Neural progenitor cell (in vitro differentiated cells): ENCODE results near the gene ING1. TPM values are rescaled to one million over a fixed set of nuclear protein-coding genes. Genes with fewer than 3 reads are reported as not detected.

ENCODE experiments used
- DNase-seq: peaks from one replicate; pipeline ENCODE4 v3.0.0-alpha.2; 2016; ENCODE audit warnings: low spot score
- H2AFZ ChIP-seq: fragments of 200-600 bp; sonication (generic); replicated peaks from 2 replicates; pipeline ENCODE4 v1.6.1; 2016; ENCODE audit warnings: antibody characterized with exemption
- H3F3A ChIP-seq: fragments of 200-600 bp; sonication (generic); 2 replicates; pipeline ENCODE4 v1.6.1; 2016; ENCODE audit warnings: antibody characterized with exemption, low read depth
- H3K27ac ChIP-seq: fragments of 200-600 bp; sonication (generic); 2 replicates; pipeline ENCODE4 v1.5.1; 2016; ENCODE audit warnings: mild to moderate bottlenecking
- H3K27me3 ChIP-seq: fragments of 200-600 bp; sonication (generic); 2 replicates; pipeline ENCODE4 v1.6.1; 2016; ENCODE audit warnings: mild to moderate bottlenecking, moderate library complexity
- H3K36me3 ChIP-seq: fragments of 200-600 bp; sonication (generic); 2 replicates; pipeline ENCODE4 v1.5.1; 2016
- H3K4me1 ChIP-seq: fragments of 200-600 bp; sonication (generic); 2 replicates; pipeline ENCODE4 v1.6.1; 2016; ENCODE audit warnings: mixed run types
- H3K4me2 ChIP-seq: fragments of 200-600 bp; sonication (generic); 2 replicates; pipeline ENCODE4 v1.6.1; 2016
- H3K4me3 ChIP-seq: fragments of 200-600 bp; sonication (generic); 2 replicates; pipeline ENCODE4 v1.5.1; 2016
- H3K79me2 ChIP-seq: fragments of 200-600 bp; sonication (generic); 2 replicates; pipeline ENCODE4 v1.6.1; 2016; ENCODE audit warnings: low read depth
- H3K9ac ChIP-seq: fragments of 200-600 bp; sonication (generic); 2 replicates; pipeline ENCODE4 v1.6.1; 2016
- H3K9me3 ChIP-seq: fragments of 200-600 bp; sonication (generic); 2 replicates; pipeline ENCODE4 v1.5.1; 2016; ENCODE audit warnings: low read depth
- H4K20me1 ChIP-seq: fragments of 200-600 bp; sonication (generic); 2 replicates; pipeline ENCODE4 v1.6.1; 2016; ENCODE audit warnings: low read depth
- H3K27ac Mint-ChIP-seq: 3 replicates; pipeline ENCODE4 v1.8.0; 2021; ENCODE audit warnings: mixed read lengths
- H3K27me3 Mint-ChIP-seq: 2 replicates; pipeline ENCODE4 v1.8.0; 2022; ENCODE audit warnings: low read depth, mild to moderate bottlenecking, inconsistent platforms, moderate library complexity, mixed read lengths; ENCODE audit not compliant: insufficient read depth
- H3K36me3 Mint-ChIP-seq: 3 replicates; pipeline ENCODE4 v1.8.0; 2021; ENCODE audit warnings: mixed read lengths
- H3K4me1 Mint-ChIP-seq: 3 replicates; pipeline ENCODE4 v1.8.0; 2021; ENCODE audit warnings: mixed read lengths
- H3K4me3 Mint-ChIP-seq: 3 replicates; pipeline ENCODE4 v1.8.0; 2021; ENCODE audit warnings: mild to moderate bottlenecking, moderate library complexity, mixed read lengths
- H3K9me3 Mint-ChIP-seq: 3 replicates; pipeline ENCODE4 v1.8.0; 2020; ENCODE audit warnings: mixed read lengths
- EZH2 ChIP-seq: fragments of 200-600 bp; sonication (generic); IDR thresholded peaks from 2 replicates; pipeline ENCODE4 v1.6.1; 2017; ENCODE audit warnings: antibody characterized with exemption, mild to moderate bottlenecking, moderate library complexity
- EZH2phosphoT487 ChIP-seq: fragments of 200-600 bp; sonication (generic); IDR thresholded peaks from 2 replicates; pipeline ENCODE4 v1.6.1; 2017; ENCODE audit warnings: antibody characterized with exemption
- total RNA-seq: library from RNA; depleted of rRNA; stranded (reverse); fragments of >200 nt; gene quantifications from 2 replicates; pipeline ENCODE4 v1.2.3, GENCODE V29; 2015; ENCODE audit warnings: low replicate concordance
- TF ChIP-seq, protein P1 (sequence below): fragments of 200-600 bp; sonication (generic); IDR thresholded peaks from 2 replicates; pipeline ENCODE4 v1.5.1; 2017; ENCODE audit warnings: antibody characterized with exemption, mild to moderate bottlenecking

The ING1 gene
- total RNA-seq, 1 donor from 2014 or later, result 14.7 TPM

DNA sequence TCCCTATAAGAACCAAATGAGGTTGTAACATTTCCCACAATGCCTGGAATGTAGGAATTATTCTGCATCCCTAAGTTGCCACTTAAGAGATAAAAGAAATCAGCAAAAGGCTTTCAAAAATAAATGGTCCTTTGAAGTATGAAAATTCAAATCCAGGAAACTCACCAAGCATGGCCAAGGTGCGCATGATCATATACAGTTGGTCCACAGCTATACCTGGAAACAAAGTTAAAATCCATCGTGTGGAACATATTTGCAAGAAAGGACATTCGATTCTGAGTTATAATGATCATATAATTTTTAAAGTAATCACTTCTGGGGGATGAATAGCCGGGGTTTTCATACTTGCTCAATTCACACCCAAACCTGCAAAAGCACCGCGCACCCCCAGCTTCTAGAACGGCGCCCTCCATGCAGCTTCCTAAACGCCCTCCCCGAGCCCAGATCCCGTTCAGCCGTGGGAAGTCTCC is 8.1 kb upstream of the ING1 start:
- Histone ChIP-seq H2AFZ (peak overlapping the region; percentile 58), H3K4me1 (peaks cover 6% of the 10 kb centered on the region), H3K79me2 (peaks cover 35% of the 10 kb centered on the region), H4K20me1 (peaks cover 2% of the 10 kb centered on the region), H3K27me3 (no peaks in the 10 kb centered on the region), H3K4me2 (peak overlapping the region; percentile 89), H3K9me3 (no peaks in the 10 kb centered on the region), H3K36me3 (peaks cover 5% of the 10 kb centered on the region), H3F3A (peaks cover 19% of the 10 kb centered on the region), H3K27ac (no peak overlapping the region), H3K4me3 (peak overlapping the region; percentile 95), H3K9ac (peak overlapping the region; percentile 79)
- Mint-ChIP-seq H3K9me3 (no peaks in the 10 kb centered on the region), H3K4me1 (peaks cover 38% of the 10 kb centered on the region), H3K27ac (peak overlapping the region; percentile 97), H3K36me3 (peaks cover 8% of the 10 kb centered on the region), H3K27me3 (peaks cover 11% of the 10 kb centered on the region), H3K4me3 (peak overlapping the region; percentile 95)
- TF ChIP-seq EZH2phosphoT487 (no peak), EZH2 (no peak)
- TF ChIP-seq, protein P1, sequence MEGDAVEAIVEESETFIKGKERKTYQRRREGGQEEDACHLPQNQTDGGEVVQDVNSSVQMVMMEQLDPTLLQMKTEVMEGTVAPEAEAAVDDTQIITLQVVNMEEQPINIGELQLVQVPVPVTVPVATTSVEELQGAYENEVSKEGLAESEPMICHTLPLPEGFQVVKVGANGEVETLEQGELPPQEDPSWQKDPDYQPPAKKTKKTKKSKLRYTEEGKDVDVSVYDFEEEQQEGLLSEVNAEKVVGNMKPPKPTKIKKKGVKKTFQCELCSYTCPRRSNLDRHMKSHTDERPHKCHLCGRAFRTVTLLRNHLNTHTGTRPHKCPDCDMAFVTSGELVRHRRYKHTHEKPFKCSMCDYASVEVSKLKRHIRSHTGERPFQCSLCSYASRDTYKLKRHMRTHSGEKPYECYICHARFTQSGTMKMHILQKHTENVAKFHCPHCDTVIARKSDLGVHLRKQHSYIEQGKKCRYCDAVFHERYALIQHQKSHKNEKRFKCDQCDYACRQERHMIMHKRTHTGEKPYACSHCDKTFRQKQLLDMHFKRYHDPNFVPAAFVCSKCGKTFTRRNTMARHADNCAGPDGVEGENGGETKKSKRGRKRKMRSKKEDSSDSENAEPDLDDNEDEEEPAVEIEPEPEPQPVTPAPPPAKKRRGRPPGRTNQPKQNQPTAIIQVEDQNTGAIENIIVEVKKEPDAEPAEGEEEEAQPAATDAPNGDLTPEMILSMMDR, result no peak
- DNase-seq, result no peak

DNA sequence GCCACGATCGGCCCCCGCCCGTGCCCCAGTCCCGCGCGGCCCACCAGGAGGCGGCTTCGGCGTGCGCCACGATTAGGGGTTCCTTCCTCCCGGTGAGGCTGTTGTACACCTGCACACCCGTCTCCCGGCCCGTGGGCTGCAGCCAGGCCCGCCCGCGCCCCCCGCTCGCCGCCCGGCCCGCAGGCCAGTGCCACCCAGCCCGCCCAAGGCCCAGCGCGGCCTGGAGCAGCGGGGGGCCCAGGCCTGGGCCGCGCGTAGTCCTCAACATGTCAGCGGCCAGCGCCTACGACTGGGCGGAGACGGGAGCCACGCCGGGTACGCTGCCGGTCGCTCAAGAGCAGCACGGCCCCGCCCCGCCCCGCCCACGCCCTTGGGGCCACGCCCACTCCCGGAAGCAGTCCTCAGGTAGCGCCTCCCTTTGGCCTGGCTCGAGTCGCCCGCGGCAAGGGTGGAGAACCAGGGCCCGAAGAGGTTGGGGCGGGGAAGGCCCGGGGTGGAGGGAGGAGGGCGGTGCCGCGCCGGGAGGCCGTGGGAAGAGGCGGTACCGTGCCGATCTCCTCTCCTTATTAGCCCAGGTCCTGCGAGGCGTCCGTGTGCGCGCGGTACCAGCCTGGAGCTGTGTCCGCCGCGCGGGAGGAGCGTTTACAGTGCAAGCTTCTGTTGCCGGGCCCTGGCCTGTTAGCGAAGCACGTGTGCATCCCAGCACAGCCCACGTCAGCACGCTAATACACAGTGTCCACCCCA is 7.5 kb upstream of the ING1 start, which contains the start of gene CARS2:
Gene CARS2 (minus strand): TSS at position 291 of the 744 bp plus-strand sequence. CDS start 23 bp downstream, at position 268.
- peak within 1 kb of the TSS; percentile 89 for H3K4me2 ChIP-seq
- peaks cover 40% of the 10 kb centered on the region for H3K79me2 ChIP-seq
- H3K27ac ChIP-seq, result no peak within 1 kb of the TSS
- H3K9me3 ChIP-seq, result no peaks in the 10 kb centered on the region
- no peaks in the 10 kb centered on the region for H4K20me1 ChIP-seq
- TF ChIP-seq EZH2phosphoT487, result no peak
- TF ChIP-seq EZH2, result no peak
- TF ChIP-seq, protein P1, result no peak
- H3K27me3 ChIP-seq, result no peaks in the 10 kb centered on the region
- peaks cover 6% of the 10 kb centered on the region for H3K4me1 ChIP-seq
- H3K27ac Mint-ChIP-seq, result peak within 1 kb of the TSS; percentile 97
- H3K36me3 ChIP-seq, result peaks cover 5% of the 10 kb centered on the region
- peak; percentile 97 for DNase-seq
- H3K4me3 ChIP-seq, result peak within 1 kb of the TSS; percentile 95
- peaks cover 11% of the 10 kb centered on the region for H3K27me3 Mint-ChIP-seq
- no peaks in the 10 kb centered on the region for H3K9me3 Mint-ChIP-seq
- H3F3A ChIP-seq, result peaks cover 25% of the 10 kb centered on the region
- H2AFZ ChIP-seq, result peak within 1 kb of the TSS; percentile 58
- peaks cover 7% of the 10 kb centered on the region for H3K36me3 Mint-ChIP-seq
- H3K4me1 Mint-ChIP-seq, result peaks cover 39% of the 10 kb centered on the region
- H3K9ac ChIP-seq, result peak within 1 kb of the TSS; percentile 79
- peak within 1 kb of the TSS; percentile 95 for H3K4me3 Mint-ChIP-seq

- no peak overlapping the region for H3K9ac ChIP-seq
Observed at GRCh38 chr13:110706570-110707372, 6.7 kb upstream of the ING1 start.

More at GRCh38 chr13:110706570-110707372, 6.7 kb upstream of the ING1 start:
- Histone ChIP-seq H3K4me3 (peak overlapping the region; percentile 95), H3K27ac (no peak overlapping the region), H3K27me3 (no peaks in the 10 kb centered on the region), H3K79me2 (peaks cover 34% of the 10 kb centered on the region), H2AFZ (no peak overlapping the region), H3K4me2 (peak overlapping the region; percentile 77), H3K4me1 (peaks cover 10% of the 10 kb centered on the region), H4K20me1 (no peaks in the 10 kb centered on the region), H3K36me3 (peaks cover 2% of the 10 kb centered on the region), H3K9me3 (no peaks in the 10 kb centered on the region), H3F3A (peaks cover 33% of the 10 kb centered on the region)
- Mint-ChIP-seq H3K27me3 (peaks cover 11% of the 10 kb centered on the region), H3K27ac (peak overlapping the region; percentile 86), H3K4me1 (peaks cover 47% of the 10 kb centered on the region), H3K36me3 (peaks cover 4% of the 10 kb centered on the region), H3K9me3 (no peaks in the 10 kb centered on the region), H3K4me3 (peak overlapping the region; percentile 80)
- no peak for TF ChIP-seq EZH2
- no peak for TF ChIP-seq EZH2phosphoT487
- TF ChIP-seq, protein P1, result no peak
- DNase-seq, result no peak
